HG03520 (cell line): ENCODE data around the gene ZBTB16.

Source experiments
- ATAC-seq: cut with Tn5 transposase; IDR thresholded peaks from one replicate; pipeline ENCODE4 v1.9.1; 2021; ENCODE audit warnings: mild to moderate bottlenecking, moderate library complexity; ENCODE audit not compliant: unreplicated experiment

ZBTB16 gene

GRCh38 chr11:114200351-114201133 lies 141.0 kb downstream of the ZBTB16 start:
- ATAC-seq = no peak

DNA sequence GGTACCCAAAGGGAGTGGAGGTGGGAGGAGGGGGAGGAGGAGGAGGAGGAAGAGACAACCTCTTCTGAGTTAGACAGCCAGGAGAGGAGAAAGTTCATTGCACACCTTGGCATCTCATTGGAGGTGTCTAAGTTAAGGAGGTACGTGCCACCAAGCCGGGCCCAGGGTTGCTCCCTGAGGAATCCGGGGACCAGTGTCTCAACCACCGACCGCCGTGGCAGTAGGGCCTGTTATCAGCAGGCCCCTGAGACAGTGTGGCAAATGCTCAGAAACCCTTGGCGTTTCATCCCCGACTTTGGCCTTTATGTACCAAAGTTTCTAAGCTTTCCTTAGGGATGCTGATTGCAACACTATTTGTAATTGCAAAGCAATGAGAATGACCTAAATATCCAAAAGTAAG lies 141.7 kb downstream of the ZBTB16 start:
- ATAC-seq = no peak

DNA sequence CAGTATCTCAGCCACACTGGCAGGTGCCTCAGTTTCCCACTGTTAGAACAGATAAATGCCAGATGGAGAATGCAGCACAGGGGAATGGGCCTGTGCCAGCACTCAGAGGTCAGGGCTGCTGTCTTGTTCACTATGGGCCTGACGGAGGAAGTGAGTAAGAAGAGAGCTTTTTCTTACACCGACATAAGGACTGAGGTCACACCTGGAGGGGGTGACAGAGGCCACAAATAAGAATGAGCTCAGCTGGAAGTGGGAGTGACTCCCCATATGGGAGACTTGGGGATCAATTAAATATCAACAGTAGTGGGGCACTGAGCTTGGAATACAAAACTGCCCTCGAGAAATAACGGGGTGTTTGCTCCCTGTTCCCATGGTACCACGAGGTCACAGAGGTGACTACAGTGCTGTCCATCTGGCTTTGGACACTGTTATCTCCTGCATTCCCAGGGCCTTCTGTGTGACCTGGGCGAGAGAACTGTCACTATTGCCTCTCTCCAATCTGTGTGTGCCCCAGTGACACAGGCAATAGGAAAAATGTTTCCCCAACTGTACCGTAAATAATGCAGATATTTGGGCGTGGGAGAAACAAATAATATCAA lies 142.6 kb downstream of the ZBTB16 start:
- no peak for ATAC-seq

DNA sequence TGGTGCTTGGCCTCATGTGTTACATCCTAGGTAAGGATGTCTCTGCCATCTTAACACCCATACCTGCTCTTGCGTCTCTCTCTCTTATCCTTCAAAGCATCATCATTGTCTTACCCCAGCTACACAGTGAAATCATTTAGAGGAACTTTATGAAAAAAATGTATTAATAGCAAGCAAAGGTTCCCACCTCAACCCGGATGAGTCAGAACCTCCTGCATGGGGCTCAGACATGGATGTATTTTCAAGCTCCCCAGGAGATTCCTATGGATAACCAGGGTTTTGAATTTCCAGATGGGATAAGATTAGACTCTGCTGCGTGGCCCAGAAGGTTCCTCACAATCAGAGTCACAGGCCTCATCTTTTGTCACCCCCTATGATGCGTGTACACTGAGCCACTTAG lies 147.6 kb downstream of the ZBTB16 start:
- no peak for ATAC-seq

DNA sequence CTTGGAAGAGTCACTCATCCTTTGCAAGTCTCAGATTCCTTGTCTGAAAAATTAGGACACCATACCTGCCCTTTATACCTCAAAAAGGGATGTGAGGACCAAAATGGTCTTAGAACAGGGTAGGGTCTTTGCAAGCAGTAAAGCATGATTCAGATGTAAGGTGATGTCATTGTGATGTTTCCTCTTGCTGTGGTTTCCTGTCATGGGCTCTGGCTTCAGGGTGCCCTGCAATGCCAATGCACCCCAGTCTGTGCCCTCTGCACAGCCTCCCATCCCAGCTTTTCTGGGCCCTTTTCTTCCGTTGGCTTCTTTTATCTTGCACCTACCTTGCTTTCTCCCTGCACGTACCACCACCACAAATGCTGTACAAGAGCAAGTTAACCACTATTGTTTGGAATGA lies 148.9 kb downstream of the ZBTB16 start:
- ATAC-seq = no peak

GRCh38 chr11:114209343-114209742 lies 149.8 kb downstream of the ZBTB16 start:
- ATAC-seq = no peak

GRCh38 chr11:114209904-114210303 lies 150.4 kb downstream of the ZBTB16 start:
- ATAC-seq = no peak

- no peak for ATAC-seq
Observed at GRCh38 chr11:114211444-114212121, 152.1 kb downstream of the ZBTB16 start.

DNA sequence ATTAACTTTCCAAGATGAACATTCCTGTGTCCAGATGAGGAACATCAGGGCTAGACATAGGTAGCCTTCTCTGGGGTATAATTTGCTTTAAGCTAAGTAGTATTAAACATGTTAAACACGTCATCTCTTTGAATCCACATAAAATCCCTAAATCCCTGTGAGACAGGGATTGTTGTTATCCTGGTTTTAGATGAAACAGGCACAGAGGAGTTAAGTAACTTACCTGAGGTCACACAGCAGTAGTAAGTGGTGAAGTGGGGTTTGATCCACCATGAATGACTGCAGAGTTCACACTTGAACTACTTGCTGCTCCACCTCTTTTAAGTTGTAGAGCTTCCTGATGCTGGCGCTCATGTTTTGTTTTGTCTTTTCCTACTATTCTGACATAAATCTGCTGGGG lies 154.1 kb downstream of the ZBTB16 start:
- no peak for ATAC-seq

DNA sequence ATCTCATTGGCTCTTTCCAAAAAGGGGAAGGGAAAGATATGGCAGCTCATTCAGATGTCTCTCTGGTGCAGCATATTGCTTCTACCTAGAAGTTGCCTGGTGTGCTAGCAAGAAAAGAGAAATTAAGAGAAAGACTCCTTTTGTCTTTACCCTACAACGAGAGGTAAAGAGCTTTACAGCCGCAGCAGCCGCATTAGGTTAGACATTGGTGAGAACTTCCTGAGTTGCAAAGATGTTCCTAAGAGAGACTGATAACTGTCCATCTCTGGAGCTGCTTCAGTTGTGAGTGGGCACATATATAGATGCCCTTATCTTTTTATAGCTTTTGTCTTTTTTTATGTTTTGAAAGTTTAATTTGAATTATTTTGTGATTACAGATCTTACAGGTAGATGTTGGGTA lies 155.9 kb downstream of the ZBTB16 start:
- no peak for ATAC-seq

DNA sequence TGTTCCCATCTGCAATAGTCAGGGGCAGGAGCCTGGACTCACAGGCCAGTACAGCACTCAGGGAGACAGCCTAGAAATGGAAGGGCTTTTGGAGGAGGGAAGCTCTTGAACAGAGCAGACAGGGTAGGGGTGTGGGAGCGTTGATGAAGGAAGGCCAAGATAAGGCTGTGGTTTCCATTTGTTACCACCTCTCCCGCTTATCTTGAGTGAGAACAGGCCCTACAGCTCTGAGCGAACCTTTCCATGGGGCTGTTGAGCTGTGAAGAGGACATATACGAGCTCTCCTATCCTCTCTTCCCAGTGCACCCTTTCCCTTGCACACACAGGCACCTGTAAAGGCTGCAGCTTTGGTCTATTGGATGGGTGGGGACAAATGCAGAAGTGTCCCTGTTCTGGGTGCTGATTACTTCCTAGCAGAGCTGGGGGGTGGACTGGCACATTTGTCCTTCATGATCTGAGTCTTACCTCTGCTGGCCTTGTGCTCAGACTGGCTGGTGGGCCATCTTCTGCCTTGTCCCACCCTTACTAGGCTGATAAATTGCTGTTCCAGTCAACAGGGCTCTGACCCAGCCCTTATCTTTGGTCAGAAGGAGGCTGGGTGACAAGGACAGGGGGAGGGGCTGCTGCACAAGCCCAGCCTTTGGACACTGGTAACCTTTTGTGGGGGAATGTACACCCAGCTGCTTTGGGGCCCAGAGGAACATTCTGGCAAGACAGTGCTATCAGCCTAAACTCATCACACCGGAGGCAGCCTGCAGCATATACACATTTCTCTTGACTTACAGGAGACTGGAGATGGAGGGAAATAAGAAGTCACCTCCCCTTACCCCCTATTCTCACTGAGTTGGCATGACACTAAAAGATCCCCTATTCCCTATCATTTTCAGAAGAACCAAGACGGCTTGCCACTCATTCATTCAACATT lies 156.6 kb downstream of the ZBTB16 start:
- ATAC-seq = no peak

- ATAC-seq = no peak
Observed at GRCh38 chr11:114216796-114217180, 157.3 kb downstream of the ZBTB16 start.

DNA sequence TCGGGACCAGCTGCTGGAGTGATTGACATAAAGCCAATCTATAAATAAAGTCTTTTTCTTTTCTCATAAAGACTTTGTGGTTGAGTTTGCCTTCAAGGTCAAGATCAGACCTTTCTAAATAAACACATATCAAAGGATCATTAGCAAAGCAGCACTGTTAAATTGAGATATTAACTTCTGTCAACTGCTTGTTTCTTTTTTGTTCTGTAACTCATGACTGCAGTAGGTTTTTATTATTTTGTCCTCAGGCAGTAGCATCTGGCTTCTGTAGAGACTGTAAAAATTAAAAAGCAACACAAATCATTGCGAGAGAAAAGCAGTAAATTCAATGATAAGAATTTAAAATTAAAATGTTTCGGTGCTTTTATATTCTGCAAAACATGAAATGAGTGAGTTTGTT lies 159.0 kb downstream of the ZBTB16 start:
- ATAC-seq = no peak

- no peak for ATAC-seq
Observed at GRCh38 chr11:114219559-114220349, 160.2 kb downstream of the ZBTB16 start.

GRCh38 chr11:114221037-114221436 lies 161.5 kb downstream of the ZBTB16 start:
- no peak for ATAC-seq

DNA sequence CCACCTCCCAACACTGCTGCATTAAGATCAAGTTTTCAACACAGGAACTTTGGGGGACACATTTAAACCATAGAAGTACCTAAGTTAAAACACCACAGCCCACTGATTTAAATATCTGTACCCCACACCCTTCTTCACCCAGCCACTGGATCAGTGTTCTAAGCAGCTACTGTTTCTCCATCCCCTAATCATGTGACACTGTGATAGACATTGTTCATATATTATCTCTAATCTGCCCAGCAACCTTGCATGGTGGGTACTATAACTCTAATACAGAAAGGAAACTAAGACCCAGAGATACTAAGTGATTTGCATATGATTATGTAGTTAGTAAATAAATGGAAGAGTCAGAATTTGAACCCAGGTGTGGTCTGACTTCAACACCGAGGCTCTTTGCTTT lies 166.2 kb downstream of the ZBTB16 start:
- ATAC-seq = no peak

- no peak for ATAC-seq
Observed at GRCh38 chr11:114226356-114226755, 166.8 kb downstream of the ZBTB16 start.

GRCh38 chr11:114228435-114229411 lies 169.2 kb downstream of the ZBTB16 start:
- ATAC-seq = no peak

- no peak for ATAC-seq
Observed at GRCh38 chr11:114230031-114230704, 170.7 kb downstream of the ZBTB16 start.
